ENCODE measurements around the gene GPC6.

Gene GPC6

GRCh38 chr13:93774506-93774905, 547.9 kb downstream of the GPC6 start:
- H3K9me3 Mint-ChIP-seq = no peaks in the 10 kb centered on the region
- no peak for DNase-seq (ENCODE audit: low spot score in 2 of 2)
- H3K27ac Mint-ChIP-seq = no peak overlapping the region
- no peaks in the 10 kb centered on the region for H3K36me3 Mint-ChIP-seq
- H3K4me3 Mint-ChIP-seq = no peak overlapping the region
- H3K4me1 Mint-ChIP-seq = no peaks in the 10 kb centered on the region
- ATAC-seq = no peak

DNA sequence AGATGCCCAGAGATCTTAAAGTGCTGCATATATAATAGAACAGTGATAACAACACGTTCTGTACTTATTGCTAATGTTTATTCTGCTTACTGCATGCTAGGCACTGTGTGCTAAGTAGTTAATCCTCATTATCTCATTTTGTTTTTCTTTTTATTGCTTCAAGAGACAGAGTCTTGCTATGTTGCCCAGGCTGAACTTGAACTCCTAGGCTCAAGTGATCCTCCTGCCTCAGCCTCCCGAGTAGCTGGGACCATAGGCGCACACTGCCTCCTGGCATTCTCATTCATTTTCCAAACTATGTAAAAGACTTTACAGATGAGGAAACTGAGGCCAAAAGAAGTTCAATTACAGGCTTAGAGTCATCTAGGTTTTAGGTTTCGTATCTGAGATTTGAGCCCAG, 548.4 kb downstream of the GPC6 start:
- Mint-ChIP-seq H3K36me3 (no peaks in the 10 kb centered on the region), H3K4me1 (no peaks in the 10 kb centered on the region)

GRCh38 chr13:93775507-93776108, 549.0 kb downstream of the GPC6 start:
- Mint-ChIP-seq H3K4me1 (no peaks in the 10 kb centered on the region), H3K9me3 (no peaks in the 10 kb centered on the region), H3K4me3 (no peak overlapping the region), H3K27ac (no peak overlapping the region), H3K36me3 (no peaks in the 10 kb centered on the region)
- no peak for ATAC-seq
- no peak for DNase-seq (ENCODE audit: low spot score in 2 of 2)

More for the DNA sequence above, 548.4 kb downstream of the GPC6 start:
- Mint-ChIP-seq H3K4me3 (no peak overlapping the region), H3K9me3 (no peaks in the 10 kb centered on the region), H3K27ac (no peak overlapping the region)
- no peak for ATAC-seq
- DNase-seq (ENCODE audit: low spot score in 2 of 2) = no peak

DNA sequence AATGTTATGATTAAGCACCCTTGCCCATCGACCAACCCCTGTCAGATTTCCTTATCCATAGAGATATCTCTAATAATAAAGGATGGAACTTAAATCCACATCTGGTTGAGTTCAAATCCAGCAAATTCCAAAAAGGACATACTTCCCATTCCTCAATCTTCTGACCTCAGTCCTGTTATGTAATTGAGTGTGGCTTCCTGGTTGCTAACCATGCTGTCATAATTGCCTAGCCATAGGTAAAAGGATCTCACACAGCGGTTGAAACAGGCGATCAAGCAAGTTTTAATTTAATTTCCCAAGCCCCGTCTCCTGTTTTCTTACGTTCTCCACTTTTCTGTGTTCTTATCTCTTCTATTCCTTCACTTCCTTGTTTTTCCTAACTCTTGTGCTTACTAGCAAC, 550.3 kb downstream of the GPC6 start:
- H3K36me3 Mint-ChIP-seq = no peaks in the 10 kb centered on the region
- H3K27ac Mint-ChIP-seq = no peak overlapping the region
- no peaks in the 10 kb centered on the region for H3K9me3 Mint-ChIP-seq
- H3K4me1 Mint-ChIP-seq = no peaks in the 10 kb centered on the region
- no peak for ATAC-seq
- no peak overlapping the region for H3K4me3 Mint-ChIP-seq
- DNase-seq (ENCODE audit: low spot score in 2 of 2) = no peak

- H3K36me3 Mint-ChIP-seq = no peaks in the 10 kb centered on the region
- no peak overlapping the region for H3K27ac Mint-ChIP-seq
- no peaks in the 10 kb centered on the region for H3K9me3 Mint-ChIP-seq
- no peak for ATAC-seq
- no peak for DNase-seq (ENCODE audit: low spot score in 2 of 2)
- H3K4me1 Mint-ChIP-seq = no peaks in the 10 kb centered on the region
- H3K4me3 Mint-ChIP-seq = no peak overlapping the region
Measured at GRCh38 chr13:93777504-93777903, 550.9 kb downstream of the GPC6 start.

DNA sequence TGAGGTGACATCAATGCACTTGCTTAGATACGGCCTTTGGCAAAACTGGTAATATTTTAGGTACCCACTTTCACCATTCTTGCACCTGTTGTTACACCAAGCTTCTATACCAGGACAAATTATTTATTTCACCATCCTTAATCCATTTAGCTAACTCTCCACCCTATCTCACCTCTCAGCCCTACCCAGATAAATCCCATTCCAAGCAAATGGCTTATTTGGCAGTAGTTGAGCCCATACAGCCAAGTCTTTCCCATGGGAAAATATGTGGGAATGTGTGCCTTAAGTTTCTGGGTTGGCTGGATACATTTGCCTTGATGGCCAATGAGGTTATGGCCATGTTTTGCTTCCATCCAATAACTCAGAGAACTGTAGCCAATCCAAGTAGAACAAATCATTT, 551.9 kb downstream of the GPC6 start:
- Mint-ChIP-seq H3K27ac (no peak overlapping the region), H3K4me1 (no peaks in the 10 kb centered on the region), H3K9me3 (peaks cover under 1% of the 10 kb centered on the region), H3K4me3 (no peak overlapping the region), H3K36me3 (no peaks in the 10 kb centered on the region)
- no peak for ATAC-seq
- no peak for DNase-seq (ENCODE audit: low spot score in 2 of 2)

- H3K4me3 Mint-ChIP-seq = no peak overlapping the region
- no peak for DNase-seq (ENCODE audit: low spot score in 2 of 2)
Measured at GRCh38 chr13:93784191-93784590, 557.6 kb downstream of the GPC6 start.

DNA sequence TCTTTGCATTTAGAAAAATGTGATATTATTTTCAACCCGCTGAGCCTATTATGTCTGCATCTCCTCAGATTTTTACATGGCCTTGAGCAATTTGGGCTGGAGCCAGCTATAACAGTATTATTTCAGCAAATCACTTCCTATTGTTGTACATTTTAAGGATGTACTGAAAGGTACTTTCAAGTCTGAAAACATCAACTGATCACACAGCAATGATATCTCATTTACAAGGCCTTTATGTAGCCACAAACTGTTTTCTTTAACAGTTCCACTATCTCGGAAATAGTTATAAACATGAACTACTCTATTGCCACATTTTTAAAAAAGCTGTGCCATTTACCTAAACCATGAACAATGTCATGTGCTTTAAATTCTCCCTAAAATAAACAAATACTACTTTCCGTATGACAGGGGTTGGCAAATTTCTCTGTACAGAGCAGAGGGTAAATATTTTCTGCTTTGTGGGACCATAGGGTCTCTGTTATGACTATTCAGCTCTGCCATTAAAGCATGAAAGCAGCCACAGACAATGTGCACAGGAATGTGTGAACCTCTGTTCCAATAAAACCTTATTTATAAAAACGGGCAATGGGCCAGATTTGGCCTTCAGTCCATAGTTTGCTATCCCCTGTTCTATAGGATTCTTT, 560.4 kb downstream of the GPC6 start:
- H3K27ac Mint-ChIP-seq = no peak overlapping the region
- H3K36me3 Mint-ChIP-seq = no peaks in the 10 kb centered on the region
- H3K4me3 Mint-ChIP-seq = no peak overlapping the region
- DNase-seq (ENCODE audit: low spot score in 2 of 2) = no peak
- peaks cover 7% of the 10 kb centered on the region for H3K4me1 Mint-ChIP-seq
- ATAC-seq = no peak
- H3K9me3 Mint-ChIP-seq = peaks cover 3% of the 10 kb centered on the region

More at GRCh38 chr13:93784191-93784590, 557.6 kb downstream of the GPC6 start:
- Mint-ChIP-seq H3K4me1 (peaks cover 7% of the 10 kb centered on the region), H3K27ac (no peak overlapping the region), H3K9me3 (peaks cover 3% of the 10 kb centered on the region), H3K36me3 (no peaks in the 10 kb centered on the region)
- ATAC-seq = no peak

GRCh38 chr13:93788456-93788855, 561.8 kb downstream of the GPC6 start:
- H3K9me3 Mint-ChIP-seq = peaks cover 3% of the 10 kb centered on the region
- no peaks in the 10 kb centered on the region for H3K36me3 Mint-ChIP-seq
- ATAC-seq (peak; percentile 40), DNase-seq (ENCODE audit: low spot score in 2 of 2) (no peak)
- H3K4me1 Mint-ChIP-seq = peaks cover 7% of the 10 kb centered on the region
- H3K4me3 Mint-ChIP-seq = no peak overlapping the region
- no peak overlapping the region for H3K27ac Mint-ChIP-seq

DNA sequence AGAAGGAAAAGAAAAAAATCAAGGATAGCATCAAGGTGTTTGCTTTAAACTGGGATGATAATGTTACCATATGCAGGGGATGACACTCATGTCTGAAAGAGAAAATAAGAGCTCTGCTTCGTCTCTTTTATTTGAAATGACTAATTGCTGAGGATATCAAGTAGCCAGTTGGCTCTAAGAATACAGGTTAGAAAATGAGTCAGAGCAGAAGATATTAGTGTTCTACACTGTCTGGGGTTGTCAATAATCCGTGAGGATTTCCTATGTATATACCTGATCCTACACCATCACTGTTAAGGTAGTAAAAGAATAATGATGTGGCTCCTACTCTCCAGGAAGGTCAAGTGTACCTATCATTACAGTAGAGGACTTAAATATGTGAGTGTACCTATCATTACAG, 562.5 kb downstream of the GPC6 start:
- DNase-seq (ENCODE audit: low spot score in 2 of 2) (no peak), ATAC-seq (peak; percentile 93)

DNA sequence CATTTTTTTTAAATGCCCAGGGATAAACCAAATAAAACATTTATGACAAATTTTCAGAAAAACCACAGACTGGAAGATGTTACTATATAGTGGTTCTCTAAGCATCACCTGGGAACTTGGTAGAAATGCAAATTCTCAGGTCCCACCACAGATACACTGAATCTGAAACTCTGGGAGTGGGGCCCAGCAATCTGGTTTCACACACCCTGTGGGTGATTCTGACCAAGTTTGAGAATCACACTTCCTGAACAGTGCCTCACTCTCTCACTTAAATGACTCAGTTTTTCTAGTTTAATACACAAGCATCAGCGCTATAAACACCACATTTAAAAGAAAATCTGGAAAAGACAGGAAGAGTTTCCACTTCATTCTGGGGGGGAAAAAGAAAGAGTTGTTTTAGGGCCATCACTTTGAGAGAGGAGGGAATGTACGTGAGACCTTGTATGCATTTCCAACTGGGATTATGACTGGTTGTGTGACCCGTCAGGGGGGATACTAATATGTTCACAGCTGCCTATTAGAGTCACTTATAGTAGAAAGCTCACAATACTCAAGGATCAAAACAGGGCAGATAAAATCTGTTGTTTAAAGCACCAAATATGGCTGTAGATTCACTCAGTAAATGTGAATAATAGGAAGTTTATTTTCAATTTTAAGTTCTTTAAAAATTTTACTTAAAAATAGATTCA, 567.7 kb downstream of the GPC6 start:
- DNase-seq (ENCODE audit: low spot score in 2 of 2) (peak; percentile 24 to 72), ATAC-seq (peak; percentile 99)
- Mint-ChIP-seq H3K4me1 (peaks cover 18% of the 10 kb centered on the region), H3K9me3 (no peaks in the 10 kb centered on the region), H3K27ac (peak overlapping the region; percentile 37), H3K36me3 (no peaks in the 10 kb centered on the region), H3K4me3 (no peak overlapping the region)

More for the DNA sequence above, 562.5 kb downstream of the GPC6 start:
- H3K36me3 Mint-ChIP-seq = no peaks in the 10 kb centered on the region
- H3K4me1 Mint-ChIP-seq = peaks cover 11% of the 10 kb centered on the region
- H3K27ac Mint-ChIP-seq = no peak overlapping the region
- H3K9me3 Mint-ChIP-seq = no peaks in the 10 kb centered on the region
- H3K4me3 Mint-ChIP-seq = no peak overlapping the region

DNA sequence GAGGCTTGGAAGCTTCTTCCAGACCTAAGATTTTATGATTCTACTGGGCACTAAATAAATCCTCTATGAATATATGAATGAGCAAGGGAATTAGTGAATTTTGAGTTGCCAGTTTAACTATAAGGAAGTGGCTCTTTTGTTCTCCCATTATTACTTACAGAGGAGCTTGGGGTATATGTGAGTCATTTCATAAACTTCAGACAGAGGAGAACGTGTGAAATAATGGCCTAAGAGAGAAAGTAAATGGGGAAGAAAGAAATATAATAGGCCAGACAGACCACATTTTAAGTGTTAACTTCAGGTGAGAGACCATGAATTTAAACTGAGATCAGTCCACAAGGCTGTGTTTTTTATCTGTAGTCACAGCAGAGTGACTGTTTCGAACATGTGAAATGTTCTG, 570.9 kb downstream of the GPC6 start:
- no peaks in the 10 kb centered on the region for H3K36me3 Mint-ChIP-seq
- DNase-seq (ENCODE audit: low spot score in 2 of 2) = no peak
- no peak overlapping the region for H3K4me3 Mint-ChIP-seq
- ATAC-seq = peak; percentile 22
- H3K9me3 Mint-ChIP-seq = no peaks in the 10 kb centered on the region
- peaks cover 18% of the 10 kb centered on the region for H3K4me1 Mint-ChIP-seq
- H3K27ac Mint-ChIP-seq = no peak overlapping the region

- ATAC-seq (no peak), DNase-seq (ENCODE audit: low spot score in 2 of 2) (no peak)
- H3K4me3 Mint-ChIP-seq = no peak overlapping the region
- H3K9me3 Mint-ChIP-seq = no peaks in the 10 kb centered on the region
- no peaks in the 10 kb centered on the region for H3K36me3 Mint-ChIP-seq
- no peak overlapping the region for H3K27ac Mint-ChIP-seq
- H3K4me1 Mint-ChIP-seq = peaks cover 8% of the 10 kb centered on the region
Measured at GRCh38 chr13:93800342-93800741, 573.7 kb downstream of the GPC6 start.

- no peaks in the 10 kb centered on the region for H3K4me1 Mint-ChIP-seq
- H3K27ac Mint-ChIP-seq = no peak overlapping the region
- H3K36me3 Mint-ChIP-seq = no peaks in the 10 kb centered on the region
- ATAC-seq (no peak), DNase-seq (ENCODE audit: low spot score in 2 of 2) (no peak)
- H3K9me3 Mint-ChIP-seq = no peaks in the 10 kb centered on the region
- H3K4me3 Mint-ChIP-seq = no peak overlapping the region
Measured at GRCh38 chr13:93805736-93806135, 579.1 kb downstream of the GPC6 start.

DNA sequence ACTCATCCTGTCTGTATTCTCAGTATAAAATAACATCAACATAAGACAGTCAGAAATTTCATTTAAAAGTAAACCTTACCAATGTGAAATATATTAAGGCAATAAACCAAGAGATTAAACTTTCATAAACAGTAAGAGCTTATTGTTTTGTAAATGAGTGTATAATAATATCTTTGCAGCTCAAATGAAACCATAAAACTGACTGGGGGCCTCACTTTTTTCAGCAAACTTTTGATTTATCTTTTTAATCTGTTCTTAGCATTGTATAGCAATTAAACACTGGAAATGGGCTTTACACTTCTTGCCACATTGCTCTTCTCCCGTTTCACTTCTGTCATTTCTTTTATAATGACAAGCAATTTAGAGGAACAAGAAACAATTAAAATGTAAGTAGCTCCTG, 580.3 kb downstream of the GPC6 start:
- H3K4me3 Mint-ChIP-seq = no peak overlapping the region
- H3K9me3 Mint-ChIP-seq = no peaks in the 10 kb centered on the region
- DNase-seq (ENCODE audit: low spot score in 2 of 2) (no peak), ATAC-seq (no peak)
- no peak overlapping the region for H3K27ac Mint-ChIP-seq
- no peaks in the 10 kb centered on the region for H3K36me3 Mint-ChIP-seq
- H3K4me1 Mint-ChIP-seq = no peaks in the 10 kb centered on the region

- H3K36me3 Mint-ChIP-seq = no peaks in the 10 kb centered on the region
- DNase-seq (ENCODE audit: low spot score in 2 of 2) = no peak
- H3K4me1 Mint-ChIP-seq = no peaks in the 10 kb centered on the region
- H3K4me3 Mint-ChIP-seq = no peak overlapping the region
- no peaks in the 10 kb centered on the region for H3K9me3 Mint-ChIP-seq
- H3K27ac Mint-ChIP-seq = no peak overlapping the region
- no peak for ATAC-seq
Measured at GRCh38 chr13:93810264-93810663, 583.7 kb downstream of the GPC6 start.
